C4-2B (cell line): ENCODE data around the gene RIMBP3C.
"Not testable (repeated sequence)": the region's sequence is repeated elsewhere in the genome, so short reads cannot be mapped to it uniquely, and the experiment has no call there.

Source experiments
- H3K27ac ChIP-seq: fragments of 450-650 bp; 2 replicates; pipeline ENCODE4 v1.5.1; 2017
- CTCF ChIP-seq: fragments of 450-650 bp; conservative IDR thresholded peaks from 2 replicates; pipeline ENCODE4 v1.5.1; 2017; ENCODE audit warnings: mild to moderate bottlenecking
- ZFX ChIP-seq: fragments of 450-650 bp; IDR thresholded peaks from 2 replicates; pipeline ENCODE4 v1.6.1; 2017

Gene RIMBP3C

GRCh38 chr22:21551361-21551760 is at the start of gene RIMBP3C:
TSS of gene RIMBP3C (minus strand) at chr22:21551461. CDS start at chr22:21550976, 485 bp downstream.
- H3K27ac ChIP-seq: not testable (repeated sequence)

- H3K27ac ChIP-seq: no peak overlapping the region
- TF ChIP-seq CTCF (no peak), ZFX (no peak)
Observed at GRCh38 chr22:21599053-21599893, 48.0 kb upstream of the RIMBP3C start.

GRCh38 chr22:21598302-21598701 is 47.0 kb upstream of the RIMBP3C start:
- TF ChIP-seq CTCF: no peak
- no peak for TF ChIP-seq ZFX
- no peak overlapping the region for H3K27ac ChIP-seq

- H3K27ac ChIP-seq: not testable (repeated sequence)
Observed at GRCh38 chr22:21596356-21597135, 45.3 kb upstream of the RIMBP3C start.

- H3K27ac ChIP-seq: no peak overlapping the region
- no peak for TF ChIP-seq CTCF
- no peak for TF ChIP-seq ZFX
Observed at GRCh38 chr22:21594865-21595452, 43.7 kb upstream of the RIMBP3C start.

- TF ChIP-seq ZFX (no peak), CTCF (no peak)
Observed at GRCh38 chr22:21593406-21594232, 42.4 kb upstream of the RIMBP3C start.

GRCh38 chr22:21592422-21592821 is 41.2 kb upstream of the RIMBP3C start:
- TF ChIP-seq CTCF (no peak), ZFX (no peak)

More at GRCh38 chr22:21593406-21594232, 42.4 kb upstream of the RIMBP3C start:
- peak overlapping the region; percentile 24 for H3K27ac ChIP-seq

More at GRCh38 chr22:21592422-21592821, 41.2 kb upstream of the RIMBP3C start:
- peak overlapping the region; percentile 22; the same call in 1 of the 2 replicates for H3K27ac ChIP-seq
